Muscle of arm (tissue), 14 donors: ENCODE data around the gene ZNF771. TPM values are rescaled to one million over a fixed set of nuclear protein-coding genes. Genes with fewer than 3 reads are reported as not detected.

Experiments used
- DNase-seq: peaks from one replicate; pipeline ENCODE4 v3.0.0-alpha.2; 2013
- long read RNA-seq, 11 donors: transcript quantifications; one replicate each; lab custom pipeline, GENCODE V29; 2026
- polyA plus RNA-seq, 12 donors: library from polyadenylated mRNA; unstranded; fragments of 120-200 nt; gene quantifications; one replicate each; pipeline ENCODE4 v1.2.1, GENCODE V29; 2013; ENCODE audit not compliant: insufficient read length in 12 of 12

The ZNF771 gene
- polyA plus RNA-seq: 1 to 10 TPM in 10 of 12 donors, not detected in 2; 2.9 to 5.7 (median 4.4) TPM
- long read RNA-seq, donor 1, transcript ZNF771-201 (3 exons, 2,371 nt): major isoform, 5 of 5 reads
- long read RNA-seq, donor 1, partial matches to known transcripts: 0 of 5 reads
- long read RNA-seq, donor 1, other reads (novel, unspliced or antisense): 0 of 5 reads
- long read RNA-seq, donor 2, partial matches to known transcripts: 0 of 2 reads
- long read RNA-seq, donor 2, other reads (novel, unspliced or antisense): 0 of 2 reads
- long read RNA-seq, donor 3, partial matches to known transcripts: 0 of 2 reads
- long read RNA-seq, donor 3, other reads (novel, unspliced or antisense): 0 of 2 reads
- long read RNA-seq, donor 4, partial matches to known transcripts: 0 of 2 reads
- long read RNA-seq, donor 4, other reads (novel, unspliced or antisense): 0 of 2 reads
- long read RNA-seq, donor 5, transcript ZNF771-201 (3 exons, 2,371 nt): major isoform, 6 of 6 reads
- long read RNA-seq, donor 5, partial matches to known transcripts: 0 of 6 reads
- long read RNA-seq, donor 5, other reads (novel, unspliced or antisense): 0 of 6 reads
- long read RNA-seq, donor 6, partial matches to known transcripts: 0 of 3 reads
- long read RNA-seq, donor 6, other reads (novel, unspliced or antisense): 0 of 3 reads
- long read RNA-seq, donor 7, partial matches to known transcripts: 0 of 5 reads
- long read RNA-seq, donor 7, other reads (novel, unspliced or antisense): 0 of 5 reads
- long read RNA-seq, donor 8, transcript ZNF771-201 (3 exons, 2,371 nt): major isoform, 6 of 7 reads
- long read RNA-seq, donor 8, partial matches to known transcripts: 0 of 7 reads
- long read RNA-seq, donor 8, other reads (novel, unspliced or antisense): 0 of 7 reads
- long read RNA-seq, donor 9, partial matches to known transcripts: 0 of 4 reads
- long read RNA-seq, donor 9, other reads (novel, unspliced or antisense): 0 of 4 reads
- long read RNA-seq, donor 10, transcript ZNF771-201 (3 exons, 2,371 nt): major isoform, 6 of 60 reads
- long read RNA-seq, donor 10, partial matches to known transcripts: 7 of 60 reads
- long read RNA-seq, donor 10, other reads (novel, unspliced or antisense): 47 of 60 reads
- long read RNA-seq, donor 11, transcript ZNF771-201 (3 exons, 2,371 nt): major isoform, 6 of 7 reads
- long read RNA-seq, donor 11, partial matches to known transcripts: 0 of 7 reads
- long read RNA-seq, donor 11, other reads (novel, unspliced or antisense): 0 of 7 reads

DNA sequence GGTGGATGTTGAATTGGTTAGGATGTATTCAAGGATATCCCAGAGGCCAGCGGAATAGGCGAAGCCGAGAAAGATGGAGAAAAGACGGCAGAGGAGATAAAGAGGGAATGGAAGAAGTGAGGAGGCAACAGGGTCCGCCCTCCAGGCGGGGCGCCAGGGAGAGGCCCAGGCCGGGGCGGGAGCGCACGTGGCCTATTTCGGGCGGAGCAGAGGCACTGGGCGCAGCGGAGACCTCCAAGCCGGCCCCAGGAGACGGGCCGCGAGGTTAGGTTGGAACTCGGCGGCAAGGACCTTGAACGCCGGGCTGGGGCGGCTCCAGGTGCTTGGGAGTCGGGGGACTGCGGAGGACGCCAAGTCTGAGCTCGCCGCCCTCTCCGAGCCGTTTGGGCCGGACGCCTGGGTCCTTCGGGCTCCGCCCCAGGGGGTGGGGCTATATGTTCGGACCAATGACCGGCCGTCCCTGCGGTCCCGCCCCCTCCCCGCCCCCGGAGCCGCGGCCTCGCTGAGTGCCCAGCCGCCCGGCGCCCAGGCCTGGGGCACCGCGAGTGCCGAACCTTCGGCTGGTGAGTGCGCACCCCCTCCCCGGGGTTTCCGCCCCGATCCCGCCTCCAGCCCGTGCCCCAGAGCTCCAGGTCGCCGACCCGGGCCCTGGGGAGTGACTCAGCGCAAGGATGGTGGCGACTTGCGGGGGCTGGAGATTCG lies at the start of gene ZNF771:
Gene ZNF771 (plus strand): TSS at position 505 of the 702 bp plus-strand sequence. CDS start 448 bp downstream, outside the sequence.
- DNase-seq: peak; percentile 95

DNA sequence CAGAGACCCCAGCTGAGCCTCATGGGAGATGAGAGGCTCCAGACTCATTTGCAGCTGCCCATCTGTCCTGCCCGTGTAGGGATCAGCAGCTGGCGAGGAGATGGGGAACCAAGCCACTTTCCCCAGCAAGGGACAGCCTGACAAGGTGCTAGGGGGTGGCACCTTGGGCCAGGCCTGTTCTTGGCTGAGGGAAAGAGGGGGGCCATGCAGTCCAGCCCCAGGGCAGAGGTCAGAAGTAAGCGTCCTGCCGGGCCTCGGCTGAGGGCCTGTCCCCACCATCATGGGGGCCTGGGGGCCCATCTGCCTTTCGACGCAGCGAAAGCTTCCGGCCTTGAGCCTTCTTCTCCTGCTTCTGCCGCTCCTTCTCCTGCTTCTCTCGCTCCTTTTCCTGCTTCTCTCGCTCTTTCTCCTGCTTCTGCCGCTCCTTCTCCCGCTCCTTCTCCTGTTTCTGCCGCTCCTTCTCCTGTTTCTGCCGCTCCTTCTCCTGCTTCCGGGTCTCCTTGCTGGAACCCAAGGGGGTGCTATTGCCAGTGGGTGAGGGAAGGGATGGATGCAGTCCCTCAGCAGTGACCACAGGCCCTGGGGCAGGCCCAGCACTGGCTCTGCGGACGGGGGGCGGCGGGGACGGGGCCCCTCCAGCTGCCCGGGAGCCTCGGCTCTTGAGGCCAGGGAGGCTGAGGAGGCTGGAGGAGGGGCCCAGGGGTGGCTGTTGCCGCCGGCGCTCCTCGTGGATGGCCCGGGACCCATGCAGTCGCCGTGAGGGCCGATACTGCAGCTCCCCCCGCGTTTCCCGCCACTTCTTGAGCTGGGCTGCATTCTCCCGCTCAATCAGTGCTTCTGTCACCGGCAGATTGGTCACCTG lies 49.5 kb upstream of the ZNF771 start:
- DNase-seq: no peak

DNA sequence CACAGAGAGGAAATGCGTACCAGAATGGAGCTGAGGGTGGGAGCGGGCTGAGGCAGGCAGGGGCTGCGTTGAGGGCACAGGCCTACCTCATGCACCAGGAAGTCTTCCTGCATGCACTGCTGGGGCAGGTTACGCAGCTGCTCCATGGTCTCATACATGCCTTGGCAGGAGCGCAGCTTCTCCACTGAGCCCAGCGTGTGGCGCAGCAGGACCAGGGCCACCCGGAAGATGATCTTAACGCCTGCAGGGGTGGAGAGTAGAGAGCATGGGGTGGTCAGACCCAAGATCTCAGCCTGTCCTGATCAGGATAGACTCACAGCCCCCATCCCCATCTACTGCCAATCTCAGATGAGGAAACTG lies 48.8 kb upstream of the ZNF771 start:
- no peak for DNase-seq

DNA sequence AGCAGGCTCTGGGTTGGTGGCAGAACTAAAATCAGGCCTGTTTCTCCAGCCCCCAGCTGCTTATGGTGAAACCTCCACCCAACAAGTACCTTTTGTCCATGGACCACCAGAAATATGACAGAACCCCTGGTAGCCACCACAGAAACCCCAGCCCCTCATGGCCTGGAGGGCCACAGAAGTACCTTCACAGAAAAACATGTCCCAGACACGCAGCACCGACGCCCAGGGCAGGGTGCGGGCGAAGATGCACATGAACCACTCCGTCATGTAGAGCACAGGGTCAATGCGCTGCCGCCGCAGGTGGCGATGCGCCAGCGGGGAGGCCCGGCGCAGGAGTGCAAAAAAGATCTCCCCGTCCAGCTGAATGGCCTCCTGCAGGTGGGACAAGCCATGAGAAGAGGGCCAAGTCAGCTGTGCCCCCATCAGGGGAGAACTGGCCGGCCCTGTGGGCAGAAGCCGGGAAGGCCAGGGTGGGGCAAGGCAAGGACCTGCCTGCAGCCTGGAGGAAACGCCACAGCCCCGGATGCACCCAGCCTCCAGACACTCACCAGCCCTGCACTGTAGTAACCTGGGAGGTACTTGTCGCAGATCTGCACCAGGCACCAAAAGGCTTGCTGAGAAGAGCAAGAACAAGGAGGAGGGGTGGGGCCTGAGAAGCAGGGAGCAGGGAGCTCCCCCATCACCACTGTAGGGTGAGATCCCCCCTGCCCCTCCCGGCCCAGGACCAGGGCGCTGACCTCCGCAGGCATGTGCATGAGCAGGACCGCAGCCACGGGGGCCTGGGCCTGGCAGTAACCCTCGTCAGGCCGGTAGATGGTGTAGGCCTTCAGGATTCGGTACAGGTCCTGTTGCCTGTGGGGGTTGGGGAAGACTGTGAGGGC lies 48.2 kb upstream of the ZNF771 start:
- no peak for DNase-seq

DNA sequence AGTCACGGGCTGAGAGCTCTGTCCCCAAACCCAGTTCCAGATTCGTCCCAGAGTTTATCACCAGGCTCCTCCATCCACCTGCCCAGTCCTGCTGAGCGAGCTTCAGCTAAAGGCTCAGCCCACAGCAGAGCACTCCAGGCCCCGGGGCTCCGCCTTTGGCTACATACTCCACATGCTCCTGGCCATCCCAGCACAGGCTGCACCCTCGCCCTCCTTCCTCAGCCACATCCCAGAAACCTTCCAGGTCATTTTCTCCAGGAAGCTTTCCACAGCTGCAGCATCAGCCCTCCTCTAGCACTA lies 47.6 kb upstream of the ZNF771 start:
- DNase-seq: no peak

DNA sequence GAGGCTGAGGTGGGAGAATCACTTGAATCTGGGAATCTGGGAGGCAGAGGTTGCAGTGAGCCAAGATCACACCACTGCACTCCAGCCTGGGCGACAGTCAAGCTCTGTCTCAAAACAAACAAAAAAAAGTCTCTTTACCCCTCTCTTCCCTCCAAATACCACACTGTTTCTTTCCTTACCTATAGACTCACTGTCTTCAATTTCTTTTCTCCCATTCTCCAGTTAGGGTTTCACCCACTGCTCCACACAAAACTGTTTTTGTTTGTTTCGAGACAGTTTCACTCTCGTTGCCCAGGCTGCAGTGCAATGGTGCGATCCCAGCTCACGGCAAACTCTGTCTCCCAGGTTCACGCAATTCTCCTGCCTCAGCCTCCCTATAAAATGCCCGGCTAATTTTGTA lies 46.2 kb upstream of the ZNF771 start:
- DNase-seq: no peak

DNA sequence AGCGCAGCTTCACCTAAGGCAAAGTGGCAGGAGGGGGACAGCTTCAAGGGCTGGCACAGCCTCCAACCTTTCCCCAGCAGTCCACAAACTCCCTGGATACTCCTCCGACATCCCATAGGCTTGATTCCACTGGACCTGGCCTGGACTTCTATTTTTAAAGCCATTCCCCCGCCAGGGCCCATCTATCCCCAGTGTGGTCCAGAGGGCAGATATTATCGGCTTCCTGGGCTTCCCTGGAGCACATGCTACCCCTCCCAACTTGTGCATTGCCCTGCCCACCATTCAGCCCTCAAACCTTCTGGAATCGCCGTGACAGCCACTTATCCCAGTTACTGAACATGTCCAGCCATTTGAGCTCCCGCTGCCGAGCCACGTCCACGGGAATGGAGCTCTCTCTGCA lies 42.2 kb upstream of the ZNF771 start:
- no peak for DNase-seq

DNA sequence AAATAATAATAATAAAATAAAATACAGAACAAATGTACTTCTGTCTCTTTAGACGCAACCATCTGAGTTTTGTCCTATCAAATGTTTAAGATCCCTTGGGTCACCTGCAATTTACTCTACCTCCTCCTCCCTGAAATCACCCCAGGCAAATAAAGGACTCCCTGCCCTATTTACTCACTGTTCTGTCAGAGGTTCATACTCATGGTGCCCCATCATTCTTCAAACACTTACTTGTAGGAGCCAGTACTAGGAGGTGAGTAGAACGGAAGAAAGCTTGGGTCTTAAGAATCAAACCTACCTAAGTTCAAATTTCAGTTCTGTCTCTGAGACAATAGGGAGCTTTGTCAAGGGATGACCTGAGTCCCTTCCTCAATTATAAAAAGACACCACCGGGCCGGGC lies 40.9 kb upstream of the ZNF771 start:
- no peak for DNase-seq

DNA sequence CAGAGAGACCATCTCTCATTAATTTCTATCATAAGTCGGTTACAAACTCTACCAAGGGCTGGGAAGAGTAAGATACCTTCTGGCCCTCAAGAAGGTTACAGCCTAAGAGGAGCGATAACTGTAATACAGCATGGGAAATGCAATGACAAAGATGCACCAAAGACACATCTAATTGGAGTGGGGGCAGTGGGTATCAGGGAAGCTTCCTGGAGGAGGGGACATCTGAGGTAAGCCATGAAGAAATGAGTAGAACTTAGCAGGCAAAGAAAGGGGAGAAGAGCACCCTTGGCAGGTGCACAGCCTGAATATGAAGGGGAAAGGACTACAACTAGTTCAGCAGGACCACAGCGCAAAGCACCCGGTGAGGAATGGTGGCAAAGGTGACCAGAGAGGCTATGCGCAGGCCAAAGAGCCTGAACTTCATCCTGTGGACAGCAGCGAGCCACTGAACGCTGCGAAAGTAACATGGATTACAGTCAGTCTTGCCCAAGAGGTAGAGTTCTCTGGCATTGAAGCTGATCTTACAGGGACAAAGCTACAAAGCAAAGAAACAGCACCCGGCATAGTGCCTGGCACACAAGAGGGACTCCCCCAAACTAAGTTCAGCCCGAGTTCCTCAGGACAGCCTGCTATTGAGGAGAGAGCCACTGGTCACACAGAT lies 39.9 kb upstream of the ZNF771 start:
- DNase-seq: no peak

DNA sequence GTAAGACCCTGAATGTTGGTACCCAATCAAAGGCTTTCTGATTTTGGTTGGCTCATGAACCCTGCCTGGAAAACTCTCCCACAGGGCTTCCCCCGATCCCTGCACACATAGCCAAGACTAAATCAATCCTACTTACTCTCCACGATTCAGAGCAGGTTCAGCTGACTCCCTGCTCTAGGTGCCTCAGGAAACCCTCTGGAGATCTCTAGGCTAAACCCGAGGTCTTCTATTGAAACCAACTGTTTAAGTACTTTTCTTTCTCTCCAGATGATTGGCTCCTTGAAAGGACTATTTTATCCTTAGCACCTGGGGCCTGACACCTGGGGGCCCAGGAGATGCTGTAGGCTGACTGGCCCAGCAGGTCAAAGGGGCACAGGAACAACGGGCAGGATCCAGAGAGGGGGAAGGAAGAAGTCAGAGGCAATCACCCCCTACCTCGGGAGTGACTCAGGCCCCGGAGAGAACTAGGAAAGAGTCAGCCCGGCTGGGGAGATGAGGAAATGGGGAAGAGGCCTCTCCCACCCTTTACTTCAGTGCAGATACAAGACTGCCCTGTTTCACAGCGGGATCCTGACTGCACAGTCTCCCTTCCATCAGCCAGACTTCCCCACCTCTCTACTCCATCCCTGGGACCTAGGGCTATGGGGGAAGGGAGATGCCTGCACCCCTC lies 39.1 kb upstream of the ZNF771 start:
- no peak for DNase-seq

DNA sequence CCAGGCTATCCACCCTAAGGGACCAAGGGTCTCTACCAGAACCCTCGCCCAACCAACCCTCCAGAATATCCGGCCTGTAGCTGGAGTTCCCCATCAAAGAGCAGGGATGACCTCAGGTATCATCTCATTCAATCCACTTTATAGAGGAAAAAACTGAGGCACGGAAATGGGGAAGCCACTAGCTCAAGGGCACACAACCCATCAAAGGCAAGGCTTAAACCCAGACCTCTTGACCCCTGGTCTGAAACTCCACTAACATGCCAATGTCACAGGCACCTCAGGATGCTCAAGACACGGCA lies 38.7 kb upstream of the ZNF771 start:
- no peak for DNase-seq

DNA sequence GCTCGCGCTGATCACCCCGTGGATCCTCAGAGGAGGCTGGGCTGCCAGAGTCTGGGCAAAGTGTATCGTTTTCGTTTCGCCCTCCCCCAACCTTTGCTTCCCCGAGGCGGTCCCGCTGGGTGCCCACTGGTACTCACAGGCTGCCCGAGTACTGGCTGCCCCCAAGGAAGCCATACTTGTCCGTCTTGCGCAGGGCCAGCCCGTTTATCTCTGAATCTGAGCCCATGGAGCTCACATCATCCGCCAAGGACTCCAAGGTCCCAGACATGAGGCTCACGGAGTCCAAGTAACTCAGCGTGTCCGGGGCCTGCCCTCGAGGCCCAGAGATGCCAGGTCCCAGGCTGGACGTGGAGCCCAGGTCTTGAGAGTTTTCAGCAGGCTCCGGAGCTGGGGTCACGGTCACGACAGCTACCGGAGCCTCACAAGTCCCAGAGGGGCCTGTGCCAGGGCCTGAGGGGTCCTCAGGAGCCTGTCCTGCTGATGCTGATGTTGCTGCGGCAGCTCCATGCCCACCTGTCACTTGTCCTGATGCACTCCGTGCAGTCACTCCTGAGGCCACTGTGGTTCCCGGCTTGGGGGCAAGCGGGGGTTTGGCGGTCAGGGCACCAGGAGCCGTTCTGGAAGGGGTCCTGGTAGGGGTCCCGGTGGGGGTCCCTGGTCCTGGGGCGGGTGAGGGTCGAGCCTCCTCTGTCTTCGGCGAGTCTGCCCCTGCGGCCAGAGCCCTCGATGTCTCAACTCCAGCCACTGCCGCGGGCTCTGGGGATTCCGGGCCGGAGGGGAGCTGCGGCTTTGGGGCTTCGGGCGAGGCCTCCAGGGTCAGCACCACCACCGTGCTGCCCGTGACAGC lies 38.1 kb upstream of the ZNF771 start:
- DNase-seq: no peak

DNA sequence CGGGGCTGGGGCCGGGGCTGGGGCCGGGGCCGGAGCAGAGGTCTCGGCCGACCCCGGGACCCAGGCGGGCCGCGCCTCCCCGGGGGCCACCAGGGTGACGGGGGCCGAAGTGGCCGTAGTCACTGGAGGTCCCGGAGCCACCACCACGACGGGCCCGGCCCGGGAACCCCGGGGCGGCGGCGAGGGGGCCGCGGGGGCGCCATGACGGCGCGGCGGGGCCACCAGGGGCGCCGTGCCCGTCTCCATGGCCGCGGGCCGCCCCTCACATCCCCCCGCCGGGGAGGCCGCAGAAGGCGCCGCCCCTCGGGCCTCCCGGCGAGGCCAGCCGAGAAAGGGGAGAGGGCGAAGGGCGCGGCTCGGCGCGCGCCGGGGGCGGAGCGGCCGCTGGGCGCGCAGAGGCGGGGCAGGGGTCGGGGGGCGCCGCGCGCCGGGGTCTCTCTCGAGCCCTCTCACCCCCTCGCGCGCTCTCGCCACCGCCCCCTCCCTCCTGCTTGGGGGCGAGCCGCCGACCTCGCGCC lies 37.4 kb upstream of the ZNF771 start:
- no peak for DNase-seq

DNA sequence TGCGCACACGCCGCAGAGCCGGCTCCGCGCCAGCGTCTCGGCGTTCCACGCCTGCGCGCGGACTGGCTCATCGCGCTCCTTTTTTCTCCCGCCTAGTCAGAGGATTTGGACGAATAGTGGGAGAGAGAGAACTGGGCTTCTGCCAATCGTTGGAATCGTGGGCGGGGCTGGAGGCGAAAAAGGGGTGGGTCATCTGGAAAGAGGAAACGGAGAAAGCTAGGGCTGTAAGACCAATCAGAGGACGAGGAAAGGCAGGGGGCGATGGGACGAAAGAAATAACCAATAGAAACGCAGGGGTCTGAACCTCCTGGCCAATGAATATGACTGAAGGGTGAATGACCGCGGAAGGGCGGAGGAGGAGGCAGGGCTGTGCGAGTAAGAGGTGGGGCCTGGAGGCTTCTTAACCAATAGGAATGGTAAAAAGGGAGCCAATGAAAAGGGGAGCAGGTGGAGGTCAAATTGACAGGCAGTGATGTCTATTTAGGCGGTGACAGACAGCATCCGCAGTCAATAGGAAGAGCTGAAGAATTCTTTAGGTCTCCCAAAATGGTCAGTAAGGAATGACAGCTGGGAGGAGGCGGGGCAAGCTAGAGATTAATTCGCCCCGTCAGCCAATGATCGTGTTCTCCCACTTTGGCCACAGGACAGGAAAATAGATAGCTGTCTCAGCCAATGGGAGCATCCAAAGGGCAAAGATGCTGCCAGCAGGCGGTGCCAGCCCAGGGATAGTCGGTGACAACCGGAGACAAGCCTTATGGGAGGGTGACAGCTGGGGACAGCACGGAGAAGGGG lies 36.8 kb upstream of the ZNF771 start, which contains the start of gene TBC1D10B:
Gene TBC1D10B (minus strand): TSS at position 39 of the 792 bp plus-strand sequence. CDS start 311 bp downstream, outside the sequence.
- peak; percentile 100 for DNase-seq

DNA sequence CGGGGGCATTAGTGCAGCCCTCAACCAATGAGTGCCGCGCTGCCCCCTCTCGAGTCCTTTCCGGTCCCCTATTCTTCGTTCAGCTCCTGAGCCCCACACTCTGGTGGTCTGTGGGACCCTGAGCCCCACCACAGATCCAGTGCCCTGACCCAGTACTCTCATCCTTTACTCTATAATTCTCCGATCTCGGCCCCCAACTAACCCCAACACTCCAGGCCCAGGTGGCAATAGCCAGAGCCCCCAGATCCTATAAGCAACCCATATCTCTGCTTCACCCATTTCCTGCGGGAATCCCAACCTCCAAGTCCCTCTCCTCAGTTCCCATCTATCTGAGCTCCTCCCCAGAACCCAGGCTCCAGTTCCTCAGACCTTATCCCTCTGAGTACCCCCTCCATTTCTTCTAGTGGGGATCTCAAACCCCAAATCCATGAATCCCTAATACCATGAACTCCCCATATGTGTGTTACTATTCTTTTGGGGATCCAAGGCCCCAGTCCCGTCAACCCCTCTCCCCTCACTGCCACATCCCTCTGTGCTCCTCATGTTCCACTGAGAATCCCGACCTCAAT lies 36.1 kb upstream of the ZNF771 start:
- DNase-seq: no peak
